NCI-H2196 (cell line): ENCODE measurements around the gene MRPL10.
A peak's percentile ranks its signal among the peaks of the same experiment; 100 is the strongest.

Experiments
- DNase-seq: peaks from one replicate; lab custom pipeline; 2025; ENCODE audit not compliant: unreplicated experiment; lab: John Stamatoyannopoulos, UW

Gene MRPL10

GRCh38 chr17:47831003-47831933 lies at the start of gene MRPL10, which contains the start of gene LRRC46:
Gene MRPL10 (minus strand): TSS chr17:47831541. CDS start chr17:47831511, 30 bp downstream.
Gene LRRC46 (plus strand): TSS chr17:47831670. CDS start chr17:47831990, 320 bp downstream.
- DNase-seq, result peak; percentile 95

DNA sequence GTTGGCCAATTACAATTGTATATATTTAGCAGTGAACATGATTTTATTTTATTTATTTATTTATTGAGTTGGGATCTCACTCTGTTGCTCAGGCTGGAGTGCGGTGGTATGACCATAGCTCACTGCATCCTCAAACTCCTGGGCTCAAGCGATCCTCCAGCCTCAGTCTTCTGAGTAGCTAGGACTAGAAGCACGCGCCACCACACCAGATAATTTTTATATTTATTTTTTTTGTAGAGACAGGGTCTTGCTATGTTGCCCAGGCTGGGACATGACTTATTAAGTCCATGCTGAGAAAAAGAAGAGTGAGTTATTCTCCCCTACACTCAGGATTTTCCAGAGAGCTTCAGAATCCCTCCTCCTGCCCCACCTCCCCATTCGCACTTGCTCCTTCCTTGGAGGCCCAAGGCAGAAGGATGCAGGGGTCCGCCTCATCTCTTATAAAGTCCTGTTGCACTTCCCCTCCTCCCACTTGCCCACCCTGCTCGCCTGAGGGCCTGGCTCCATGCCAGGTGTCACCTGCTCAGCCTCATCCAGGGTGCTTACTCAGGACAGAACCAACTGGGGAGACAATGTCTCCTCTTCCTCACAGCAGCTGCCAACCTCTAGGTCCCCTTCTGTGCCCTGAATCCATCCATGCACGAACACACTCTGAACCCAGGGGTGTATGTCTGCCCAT lies 48.6 kb upstream of the MRPL10 start:
- DNase-seq, result no peak

DNA sequence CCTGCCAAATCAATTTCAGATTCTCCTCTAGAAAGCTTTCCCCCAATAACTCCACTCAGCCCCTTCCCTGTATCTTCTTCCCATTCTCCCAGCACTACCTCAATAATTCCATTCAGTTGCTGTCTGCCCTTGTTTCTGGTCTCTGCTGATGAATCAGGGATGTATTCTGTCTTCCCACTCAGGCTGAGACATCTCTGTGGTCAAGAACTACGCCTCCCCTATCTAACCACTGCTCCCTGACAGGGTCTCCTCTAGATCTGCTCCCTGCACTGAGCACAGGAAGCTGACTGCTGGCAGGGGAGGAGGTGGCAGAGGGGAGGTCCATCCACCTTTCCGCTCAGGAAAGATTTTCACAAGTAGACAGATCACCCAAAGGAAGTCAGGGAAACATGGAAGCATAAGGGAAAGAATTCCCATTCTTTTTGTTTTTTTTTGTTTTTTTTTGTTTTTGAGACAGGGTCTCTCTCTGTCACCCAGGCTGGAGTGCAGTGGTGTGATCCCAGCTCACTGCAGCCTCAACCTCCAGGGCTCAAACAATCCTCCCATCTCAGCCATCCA lies 47.8 kb upstream of the MRPL10 start:
- DNase-seq, result no peak

DNA sequence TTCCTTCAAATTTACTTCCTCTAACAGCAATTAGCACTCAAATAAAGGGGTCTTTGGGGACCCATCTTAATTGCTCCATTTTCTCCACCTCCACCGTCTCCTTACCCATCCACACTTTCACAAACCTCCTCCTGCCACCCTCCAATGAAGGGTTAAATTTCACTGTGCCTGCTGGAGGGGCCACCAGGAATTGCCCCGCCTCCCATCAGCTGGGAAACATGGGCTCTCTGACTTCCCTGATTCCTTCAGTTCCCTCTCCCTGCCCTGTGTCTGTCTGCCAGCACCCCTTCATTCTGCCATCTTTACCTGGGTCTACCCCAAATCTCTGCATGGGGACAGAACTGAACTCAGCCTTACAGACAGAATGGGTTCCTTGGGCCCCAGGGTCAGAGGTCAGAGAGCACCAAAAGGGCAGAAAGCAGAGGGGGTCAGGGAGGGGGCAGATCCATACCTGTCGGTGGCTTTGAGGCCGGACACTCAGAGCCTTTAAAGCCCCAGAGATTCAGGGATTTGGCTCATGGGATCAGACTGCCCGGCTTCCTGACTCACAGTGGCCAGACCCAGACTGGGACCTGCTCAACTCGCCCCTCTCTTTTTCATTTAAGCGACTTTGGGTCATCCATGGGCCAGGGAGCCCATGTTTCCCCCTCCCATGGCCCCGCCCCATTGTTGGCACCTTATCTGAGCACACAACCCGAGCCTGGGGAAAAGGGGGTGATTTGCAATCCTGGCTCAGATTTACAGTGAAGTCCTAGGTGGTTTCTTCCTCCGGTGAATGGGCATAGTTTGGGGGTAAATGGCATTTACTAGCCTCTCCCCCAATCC lies 47.1 kb upstream of the MRPL10 start:
- no peak for DNase-seq

DNA sequence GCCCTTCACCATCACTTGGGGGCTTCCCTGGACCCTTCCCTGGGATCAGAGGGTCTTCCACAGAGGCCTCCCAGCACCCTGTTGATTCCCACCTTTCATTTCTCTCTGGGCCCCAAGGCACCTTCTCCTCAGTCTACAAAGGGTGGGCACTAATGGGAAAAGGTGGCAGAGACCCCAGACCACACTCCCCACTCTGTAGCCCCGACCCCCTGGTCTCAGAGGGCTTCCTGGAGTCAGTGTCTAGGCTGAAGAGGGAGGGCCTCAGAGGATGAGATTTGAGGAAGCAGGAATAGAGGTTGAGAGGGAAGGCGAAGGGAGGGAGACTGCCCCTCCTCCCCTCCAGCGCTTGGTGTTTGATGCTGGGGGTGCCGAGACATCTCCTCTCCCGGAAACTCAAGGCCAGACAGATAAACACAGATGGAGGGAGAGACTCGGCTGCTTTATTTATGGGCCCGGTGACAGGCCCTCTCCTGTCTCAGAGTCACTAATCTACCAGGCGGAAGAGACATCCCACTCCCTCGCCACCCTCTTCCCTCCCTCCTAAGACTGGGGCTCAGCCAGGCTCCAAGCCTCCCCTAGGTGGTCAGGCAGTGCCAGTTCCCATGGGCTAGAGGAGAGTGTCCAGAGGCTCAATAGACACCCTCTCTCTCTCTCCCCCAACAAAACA lies 46.2 kb upstream of the MRPL10 start:
- no peak for DNase-seq

- DNase-seq, result no peak
Measured at GRCh38 chr17:47875011-47875985, 44.0 kb upstream of the MRPL10 start.

DNA sequence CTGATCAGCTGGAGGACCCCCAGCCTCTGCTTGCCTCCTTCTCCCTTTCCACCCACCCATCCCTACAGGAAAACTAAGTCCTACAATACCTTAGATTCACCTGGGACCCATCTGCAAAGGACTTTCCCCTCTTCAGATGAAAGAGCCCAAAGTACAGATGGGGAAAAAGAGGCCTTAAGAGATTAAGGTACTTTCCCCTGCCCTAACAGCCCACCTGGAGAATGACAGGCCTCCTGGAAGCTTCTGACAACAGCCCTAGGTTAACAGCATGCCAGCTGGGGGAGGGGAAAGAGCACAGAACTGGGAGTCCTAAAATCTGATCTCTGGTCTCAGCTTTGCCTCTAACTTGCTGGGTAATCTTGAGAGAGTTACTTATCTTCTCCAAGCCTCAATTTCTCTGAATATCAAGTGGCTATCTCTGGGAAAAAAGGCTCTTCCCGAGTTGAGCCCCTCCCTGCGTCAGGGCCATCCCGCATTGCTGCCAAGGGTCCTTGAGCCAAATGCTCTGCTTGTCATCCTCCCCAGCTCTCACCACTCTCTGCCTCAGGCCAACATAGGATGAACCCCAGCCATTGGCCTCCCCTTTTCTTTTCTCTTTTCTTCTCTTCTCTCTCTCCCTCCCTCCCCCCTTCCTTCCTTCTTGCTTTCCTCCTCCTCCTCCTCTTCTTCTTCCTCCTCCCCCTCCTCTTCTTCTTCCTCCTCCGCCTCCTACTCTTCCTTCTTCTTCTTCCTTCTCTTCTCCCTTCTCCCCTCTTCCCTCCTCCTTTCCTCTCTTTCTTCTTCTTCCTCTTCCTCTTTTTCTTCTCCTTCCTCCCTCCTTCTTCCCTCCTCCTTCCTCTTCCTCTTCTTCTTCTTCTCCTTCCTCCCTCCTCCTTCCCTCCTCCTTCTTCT lies 42.1 kb upstream of the MRPL10 start:
- DNase-seq, result no peak

DNA sequence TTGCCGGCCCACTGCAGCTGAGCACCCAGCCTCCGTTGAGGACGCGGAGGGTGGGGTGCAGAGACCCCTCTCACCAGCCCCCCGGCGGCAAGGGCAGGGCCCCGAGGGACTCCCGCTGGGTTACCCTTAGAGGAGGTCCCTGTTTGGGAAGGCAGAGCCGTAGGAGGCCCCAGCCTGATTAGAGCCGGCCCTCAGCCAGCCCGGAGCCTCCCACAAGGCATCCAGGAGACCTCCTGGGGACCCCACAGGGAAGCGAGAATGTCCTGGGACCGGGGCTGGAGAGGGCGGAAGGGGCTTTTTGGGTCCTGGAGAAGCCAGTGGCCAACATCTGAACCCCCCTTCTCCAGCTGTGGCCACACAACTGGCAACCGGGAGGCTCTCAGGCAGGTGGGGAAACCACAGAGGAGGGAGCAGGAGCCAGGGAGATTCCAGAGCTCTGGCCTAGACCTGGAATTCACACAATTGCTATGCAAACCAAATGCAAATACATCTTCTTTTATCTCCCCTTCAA lies 41.4 kb upstream of the MRPL10 start:
- no peak for DNase-seq

DNA sequence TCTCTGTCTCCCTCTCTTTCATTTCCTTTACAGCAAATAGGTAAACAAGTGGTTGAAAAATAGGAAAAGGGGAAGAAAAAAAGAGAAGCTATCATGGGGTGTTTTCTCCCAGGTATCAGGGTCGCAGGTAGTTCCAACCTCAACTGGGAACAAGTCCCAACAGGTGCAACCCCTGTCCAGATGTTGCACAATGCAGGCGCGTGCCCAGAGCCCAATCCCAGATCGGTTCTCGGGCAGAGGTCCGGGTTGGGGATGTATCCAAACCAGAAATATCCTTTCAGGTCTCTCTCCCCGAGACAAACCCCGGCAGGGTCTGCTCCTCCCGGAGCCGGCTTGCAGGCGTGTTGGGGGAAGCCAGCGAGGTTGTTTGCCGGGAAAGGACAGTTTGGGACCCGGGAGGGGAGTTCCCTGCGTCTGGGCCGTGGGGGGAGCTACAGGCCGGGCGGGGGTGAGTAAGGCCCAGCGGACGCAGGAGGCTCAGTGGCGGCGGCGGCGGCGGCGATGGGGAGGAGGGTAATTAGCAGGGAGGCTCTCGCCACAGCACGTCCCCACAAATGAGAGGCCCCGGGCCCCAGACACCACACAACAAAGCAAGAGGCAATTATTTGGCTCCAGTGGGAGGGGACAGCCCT lies 40.8 kb upstream of the MRPL10 start:
- DNase-seq, result no peak

GRCh38 chr17:47871048-47871447 lies 39.7 kb upstream of the MRPL10 start:
- DNase-seq, result no peak

DNA sequence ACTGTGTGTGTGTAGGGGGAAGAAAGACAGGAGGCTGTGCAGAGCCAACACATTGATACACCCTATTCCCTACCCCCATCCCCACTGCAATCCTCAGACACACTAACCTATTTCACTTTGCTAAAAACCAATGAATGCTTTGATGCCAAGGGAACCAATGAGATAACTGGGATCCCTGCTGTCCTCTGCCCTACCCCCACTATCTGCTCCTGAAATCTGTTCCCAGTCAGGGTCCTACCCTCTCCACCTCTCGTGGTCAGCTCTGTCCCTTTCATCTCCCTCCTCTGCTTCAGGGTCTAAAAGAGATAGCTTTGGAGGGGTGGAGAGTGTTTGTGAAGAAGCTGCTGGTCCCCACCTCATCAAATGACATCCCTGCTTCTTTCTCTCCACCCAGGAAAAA lies 38.7 kb upstream of the MRPL10 start:
- no peak for DNase-seq

DNA sequence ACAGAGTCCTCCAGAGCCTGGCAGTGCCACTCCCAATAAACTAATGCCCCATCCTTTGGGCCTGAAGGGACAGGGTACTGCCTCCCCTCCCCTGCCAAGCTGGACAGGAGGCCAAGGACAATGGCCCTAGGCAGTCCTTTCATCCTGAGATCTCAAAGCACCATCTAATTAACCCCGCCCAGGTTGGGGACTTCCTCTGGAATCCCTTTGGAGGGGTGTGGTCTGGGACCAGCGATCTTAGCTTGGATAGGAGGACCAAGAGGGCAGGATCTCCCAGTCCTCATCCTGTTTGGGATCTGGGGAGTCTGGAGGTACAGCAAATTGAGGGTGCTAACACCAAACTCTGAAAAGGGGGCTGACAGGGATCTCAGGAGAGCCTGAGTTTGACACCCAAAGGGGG lies 37.8 kb upstream of the MRPL10 start:
- DNase-seq, result no peak

DNA sequence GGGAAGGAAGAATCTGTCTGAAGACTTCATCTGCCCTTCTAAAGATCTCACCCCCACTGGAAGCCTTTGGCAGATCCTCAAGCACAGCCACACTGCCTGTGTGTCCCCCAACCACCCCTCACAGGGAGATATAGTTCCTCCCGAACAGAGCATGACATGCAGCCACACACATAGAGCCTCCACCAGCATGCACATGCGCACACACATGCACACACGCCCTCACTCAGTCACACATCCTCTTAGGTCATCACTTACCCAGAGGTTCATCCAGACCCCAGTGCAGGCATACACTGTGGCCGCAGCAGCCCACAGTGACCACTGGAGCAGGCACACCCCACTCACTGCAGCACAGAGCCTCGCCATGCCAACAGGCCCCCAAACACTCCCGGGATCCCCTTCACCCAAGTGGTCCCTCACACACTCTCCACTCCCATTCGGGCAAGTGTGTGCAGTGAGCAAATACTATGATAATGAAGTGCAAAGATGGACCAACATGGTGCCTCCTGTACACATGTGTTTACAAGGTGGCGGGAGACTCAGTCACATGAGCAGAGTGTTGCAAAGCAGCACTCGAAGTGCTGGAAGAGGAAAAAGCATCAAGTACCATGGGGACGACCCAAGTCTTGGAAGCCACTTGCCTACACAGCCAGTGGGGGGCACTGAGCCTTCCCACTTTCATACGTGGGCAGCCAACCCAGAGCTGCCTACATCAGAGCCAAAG lies 36.6 kb upstream of the MRPL10 start:
- no peak for DNase-seq

GRCh38 chr17:47866941-47867340 lies 35.6 kb upstream of the MRPL10 start:
- no peak for DNase-seq

- DNase-seq, result no peak
Measured at GRCh38 chr17:47864791-47865216, 33.5 kb upstream of the MRPL10 start.

DNA sequence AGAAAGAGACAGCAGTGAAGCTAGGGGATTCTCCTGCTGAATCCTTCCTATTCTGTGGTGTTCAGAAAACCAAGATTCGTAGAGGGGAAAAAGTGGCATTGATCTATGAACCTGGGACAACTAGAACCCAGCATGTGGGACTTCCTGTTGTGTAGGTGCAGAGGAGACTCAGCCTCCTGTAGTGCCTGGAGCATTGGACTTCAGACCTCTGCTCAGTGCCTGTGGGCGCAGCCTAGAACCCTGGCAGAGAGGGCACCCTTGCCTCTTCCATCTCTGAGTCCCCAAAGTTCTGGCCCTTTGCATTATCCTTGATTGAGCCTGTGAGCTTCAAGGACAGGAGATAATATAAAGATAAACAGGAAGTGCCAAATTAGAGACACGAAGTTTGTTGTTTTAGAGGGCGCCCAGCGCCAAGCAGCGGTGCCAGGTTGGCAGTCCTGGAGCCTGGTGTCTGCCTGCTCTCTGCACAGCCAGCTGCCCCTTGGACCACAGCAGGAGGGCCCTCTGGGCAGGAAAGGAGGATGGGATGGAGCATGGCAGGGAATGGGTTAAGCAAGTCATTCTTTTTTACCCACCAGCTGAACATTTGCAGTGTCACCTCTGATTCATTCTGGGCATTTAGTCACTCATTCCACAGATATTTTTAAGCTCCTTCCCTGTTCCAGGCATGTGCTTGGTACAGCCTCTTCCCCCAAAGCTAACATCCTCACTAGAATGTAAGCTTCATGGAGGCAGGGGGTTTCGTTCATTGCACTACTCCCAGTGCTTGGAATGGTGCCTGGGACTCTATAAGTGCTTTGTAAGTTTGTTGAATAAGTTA lies 31.5 kb upstream of the MRPL10 start:
- peak; percentile 18 for DNase-seq
